Measurements from ENCODE around the gene DUSP14.

- TF ChIP-seq CTCF (IDR thresholded peaks at IDR 0.05) (no peak), EZH2 (IDR thresholded peaks at IDR 0.05) (no peak), EZH2phosphoT487 (IDR thresholded peaks at IDR 0.05) (no peak)
Measured at GRCh38 chr17:37513711-37514110, 24.0 kb downstream of the DUSP14 start.
